Activated CD4-positive, alpha-beta T cell treated with anti-CD3 and anti-CD28 coated beads, Interleukin-2, amount 10 ng/mL, durations not matched to agents 7 days and 5 days (primary cell): ENCODE results near the gene ACYP1. TPM values are rescaled to one million over a fixed set of nuclear protein-coding genes. Genes with fewer than 3 reads are reported as not detected.

Source experiments
- total RNA-seq, 2 experiments: library from RNA; stranded (reverse); gene quantifications; one replicate each; pipeline ENCODE4 v1.2.3, GENCODE V29; 2021

ACYP1 gene
- total RNA-seq, 2 experiments from 2014 or later: 52.4 to 62.0 TPM

Other genes with a start within 250 kb of the ACYP1 start
- not detected for gene PROX2, start 187.9 kb downstream of the ACYP1 start, total RNA-seq
- gene DLST, start 182.1 kb downstream of the ACYP1 start, total RNA-seq: 100 to 1,000 TPM in 1 of 2 experiments, 10 to 100 TPM in 1; 92.6 to 106 TPM
- 1 to 10 TPM; 4.5 to 4.6 TPM for gene RPS6KL1, start 140.8 kb downstream of the ACYP1 start, total RNA-seq
- gene PGF, start 108.4 kb downstream of the ACYP1 start, total RNA-seq: under 1 TPM; 0.12 to 0.15 TPM
- 10 to 100 TPM; 53.0 to 58.1 TPM for gene EIF2B2, start 61.1 kb downstream of the ACYP1 start, total RNA-seq
- gene MLH3, start 12.6 kb downstream of the ACYP1 start, total RNA-seq: 10 to 100 TPM; 17.0 to 17.3 TPM
- gene ZC2HC1C, start 5.6 kb upstream of the ACYP1 start, total RNA-seq: 1 to 10 TPM; 3.1 to 3.3 TPM
- gene NEK9, start 63.0 kb upstream of the ACYP1 start, total RNA-seq: 10 to 100 TPM; 74.9 to 81.6 TPM
- gene TMED10, start 112.6 kb upstream of the ACYP1 start, total RNA-seq: 100 to 1,000 TPM; 175 to 213 TPM
- 10 to 100 TPM; 28.0 to 35.7 TPM for gene FOS, start 214.8 kb upstream of the ACYP1 start, total RNA-seq